CD8-positive, alpha-beta memory T cell (primary cell): ENCODE data around the gene EAF2. TPM values are rescaled to one million over a fixed set of nuclear protein-coding genes. Genes with fewer than 3 reads are reported as not detected.
"Not testable (repeated sequence)": the region's sequence is repeated elsewhere in the genome, so short reads cannot be mapped to it uniquely, and the experiment has no call there.

ENCODE experiments used
- CTCF ChIA-PET: fragments of 350-600 bp; sonication (Branson Sonifier 250); formaldehyde crosslinking; loops from one replicate; lab custom pipeline; 2021; ENCODE audit warnings: antibody characterized with exemption; lab: Charles Lee
- POLR2A ChIA-PET: fragments of 350-600 bp; sonication (Branson Sonifier 250); formaldehyde crosslinking; loops from one replicate; lab custom pipeline; 2021; ENCODE audit warnings: antibody characterized with exemption; lab: Charles Lee
- DNase-seq, 5 donors: peaks; one replicate each; pipeline versions ENCODE4 v3.0.0 to v3.0.0-alpha.2; 2020 to 2022; ENCODE audit warnings: mixed read lengths in 1 of 5
- H3K27ac ChIP-seq: one replicate; pipeline ENCODE4 v1.7.0; 2013; ENCODE audit warnings: low read depth, mild to moderate bottlenecking, low read length, moderate library complexity
- H3K27me3 ChIP-seq: 2 replicates; pipeline ENCODE4 v1.7.0; 2013; ENCODE audit warnings: low read length, mild to moderate bottlenecking; ENCODE audit not compliant: insufficient read depth, poor library complexity, severe bottlenecking
- H3K36me3 ChIP-seq: 2 replicates; pipeline ENCODE4 v1.7.0; 2013; ENCODE audit warnings: mild to moderate bottlenecking, low read length, moderate library complexity; ENCODE audit not compliant: insufficient read depth
- H3K4me1 ChIP-seq: 2 replicates; pipeline ENCODE4 v1.7.0; 2013; ENCODE audit warnings: mild to moderate bottlenecking, low read length, moderate library complexity; ENCODE audit not compliant: insufficient read depth
- H3K4me3 ChIP-seq: 2 replicates; pipeline ENCODE4 v1.7.0; 2013; ENCODE audit warnings: mild to moderate bottlenecking, low read length
- H3K9me3 ChIP-seq: 2 replicates; pipeline ENCODE4 v1.7.0; 2013; ENCODE audit warnings: mild to moderate bottlenecking, low read length
- H3K27ac Mint-ChIP-seq, 8 donors: one replicate each; pipeline ENCODE4 v1.8.0; 2020 to 2021; ENCODE audit warnings: mixed read lengths in 8 of 8, mild to moderate bottlenecking in 6 of 8, inconsistent platforms in 3 of 8, moderate library complexity in 3 of 8
- H3K27me3 Mint-ChIP-seq, 2 donors: one replicate each; pipeline ENCODE4 v1.8.0; 2020 to 2021; ENCODE audit warnings: mixed read lengths in 2 of 2, mild to moderate bottlenecking in 1 of 2, moderate library complexity in 1 of 2
- H3K36me3 Mint-ChIP-seq, 3 donors: one replicate each; pipeline ENCODE4 v1.8.0; 2020 to 2021; ENCODE audit warnings: mixed read lengths in 3 of 3, inconsistent platforms in 1 of 3, mild to moderate bottlenecking in 1 of 3
- H3K4me1 Mint-ChIP-seq, 3 donors: one replicate each; pipeline ENCODE4 v1.8.0; 2020 to 2021; ENCODE audit warnings: mixed read lengths in 3 of 3, inconsistent platforms in 1 of 3, mild to moderate bottlenecking in 1 of 3
- H3K4me3 Mint-ChIP-seq, 7 donors: one replicate each; pipeline ENCODE4 v1.8.0; 2020 to 2021; ENCODE audit warnings: mixed read lengths in 7 of 7, mild to moderate bottlenecking in 6 of 7, moderate library complexity in 4 of 7, inconsistent platforms in 2 of 7
- H3K9me3 Mint-ChIP-seq, 5 donors: one replicate each; pipeline ENCODE4 v1.8.0; 2020 to 2022; ENCODE audit warnings: mixed read lengths in 5 of 5, mild to moderate bottlenecking in 3 of 5, moderate library complexity in 2 of 5, inconsistent platforms in 1 of 5
- polyA plus RNA-seq: library from polyadenylated mRNA; unstranded; fragments of 300-500 nt; fragmentation: Illumina TruSeq; gene quantifications from one replicate; pipeline ENCODE4 v1.2.3, GENCODE V29; 2021
- total RNA-seq, 2 experiments: library from RNA; stranded (reverse); gene quantifications; one replicate each; pipeline ENCODE4 v1.2.3, GENCODE V29; 2021

The EAF2 gene
- total and polyA plus RNA-seq, 3 experiments from 2014 or later, result 7.8 to 14.1 (median 8.9) TPM

GRCh38 chr3:121836064-121836463 is 1.1 kb downstream of the EAF2 start:
- H3K4me1 Mint-ChIP-seq, result peaks cover 45 to 54% (median 52%) of the 10 kb centered on the region in 3 donors
- no peaks in the 10 kb centered on the region for H3K36me3 ChIP-seq
- peak overlapping the region; percentile 79 for H3K4me3 ChIP-seq
- H3K4me3 Mint-ChIP-seq, result peak overlapping the region; percentile 83 to 95 (median 92)
- H3K4me1 ChIP-seq, result peaks cover 26% of the 10 kb centered on the region
- DNase-seq, result no peak
- H3K27ac Mint-ChIP-seq, result peak overlapping the region in 7 of 8 donors; percentile 51 to 98 (median 92)
- H3K9me3 ChIP-seq, result no peaks in the 10 kb centered on the region
- peaks cover 0 to 30% (median 12%) of the 10 kb centered on the region in 3 donors for H3K36me3 Mint-ChIP-seq
- no peaks in the 10 kb centered on the region for H3K27me3 ChIP-seq
- CTCF ChIA-PET, result no interaction called here
- H3K27me3 Mint-ChIP-seq, result peaks cover 0 to 5% of the 10 kb centered on the region in 2 donors
- peak overlapping the region; percentile 91 for H3K27ac ChIP-seq
- POLR2A ChIA-PET, result no interaction called here
- H3K9me3 Mint-ChIP-seq, result no peaks in the 10 kb centered on the region

- Histone ChIP-seq H3K27me3 (no peaks in the 10 kb centered on the region), H3K36me3 (no peaks in the 10 kb centered on the region), H3K4me3 (no peak overlapping the region), H3K9me3 (no peaks in the 10 kb centered on the region), H3K27ac (no peak overlapping the region), H3K4me1 (peaks cover 26% of the 10 kb centered on the region)
- peak overlapping the region in 3 of 8 donors; percentile 58 to 63 (median 61) for H3K27ac Mint-ChIP-seq
- H3K9me3 Mint-ChIP-seq, result no peaks in the 10 kb centered on the region
- DNase-seq, result no peak
- H3K27me3 Mint-ChIP-seq, result peaks cover 0 to 5% of the 10 kb centered on the region in 2 donors
- H3K4me1 Mint-ChIP-seq, result peaks cover 44 to 50% (median 49%) of the 10 kb centered on the region in 3 donors
- peak overlapping the region; percentile 83 to 95 (median 92) for H3K4me3 Mint-ChIP-seq
- CTCF ChIA-PET, result no interaction called here
- POLR2A ChIA-PET, result no interaction called here
- peaks cover 0 to 27% (median 10%) of the 10 kb centered on the region in 3 donors for H3K36me3 Mint-ChIP-seq
Measured at GRCh38 chr3:121836481-121836880, 1.5 kb downstream of the EAF2 start.

- Histone ChIP-seq H3K36me3 (no peaks in the 10 kb centered on the region), H3K9me3 (no peaks in the 10 kb centered on the region), H3K27me3 (no peaks in the 10 kb centered on the region), H3K4me3 (no peak overlapping the region), H3K4me1 (peaks cover 11% of the 10 kb centered on the region), H3K27ac (no peak overlapping the region)
- Mint-ChIP-seq H3K4me3 (no peak overlapping the region), H3K27me3 (peaks cover 0 to 4% of the 10 kb centered on the region in 2 donors), H3K9me3 (no peaks in the 10 kb centered on the region), H3K4me1 (peaks cover 16 to 18% (median 18%) of the 10 kb centered on the region in 3 donors), H3K36me3 (peaks cover 0 to 5% (median 1%) of the 10 kb centered on the region in 3 donors), H3K27ac (no peak overlapping the region)
- CTCF ChIA-PET, result no interaction called here
- no peak for DNase-seq
- POLR2A ChIA-PET, result no interaction called here
Measured at GRCh38 chr3:121839962-121840361, 5.0 kb downstream of the EAF2 start.

GRCh38 chr3:121844892-121845291 is 9.9 kb downstream of the EAF2 start:
- Histone ChIP-seq H3K4me1 (no peaks in the 10 kb centered on the region), H3K27ac (no peak overlapping the region), H3K36me3 (no peaks in the 10 kb centered on the region), H3K4me3 (no peak overlapping the region), H3K27me3 (no peaks in the 10 kb centered on the region), H3K9me3 (no peaks in the 10 kb centered on the region)
- Mint-ChIP-seq H3K4me3 (no peak overlapping the region), H3K27ac (no peak overlapping the region), H3K27me3 (no peaks in the 10 kb centered on the region), H3K4me1 (no peaks in the 10 kb centered on the region), H3K9me3 (no peaks in the 10 kb centered on the region), H3K36me3 (peaks cover 0 to 4% (median 3%) of the 10 kb centered on the region in 3 donors)
- DNase-seq, result no peak
- ChIA-PET CTCF (no interaction called here), POLR2A (no interaction called here)

GRCh38 chr3:121852256-121852655 is 17.2 kb downstream of the EAF2 start:
- Mint-ChIP-seq H3K4me3 (no peak overlapping the region), H3K27me3 (no peaks in the 10 kb centered on the region), H3K27ac (no peak overlapping the region), H3K4me1 (no peaks in the 10 kb centered on the region), H3K36me3 (peaks cover 3 to 7% (median 6%) of the 10 kb centered on the region in 3 donors), H3K9me3 (no peaks in the 10 kb centered on the region)
- H3K4me1 ChIP-seq, result no peaks in the 10 kb centered on the region
- H3K36me3 ChIP-seq, result no peaks in the 10 kb centered on the region
- no peak overlapping the region for H3K27ac ChIP-seq
- ChIA-PET CTCF (no interaction called here), POLR2A (no interaction called here)
- no peaks in the 10 kb centered on the region for H3K9me3 ChIP-seq
- H3K27me3 ChIP-seq, result no peaks in the 10 kb centered on the region
- DNase-seq, result no peak
- H3K4me3 ChIP-seq, result no peak overlapping the region

- Histone ChIP-seq H3K4me1 (no peaks in the 10 kb centered on the region), H3K36me3 (no peaks in the 10 kb centered on the region), H3K27me3 (no peaks in the 10 kb centered on the region), H3K27ac (no peak overlapping the region), H3K4me3 (no peak overlapping the region), H3K9me3 (no peaks in the 10 kb centered on the region)
- ChIA-PET POLR2A (no interaction called here), CTCF (no interaction called here)
- no peak overlapping the region for H3K27ac Mint-ChIP-seq
- H3K4me1 Mint-ChIP-seq, result no peaks in the 10 kb centered on the region
- H3K36me3 Mint-ChIP-seq, result peaks cover 9 to 18% (median 18%) of the 10 kb centered on the region in 3 donors
- H3K27me3 Mint-ChIP-seq, result no peaks in the 10 kb centered on the region
- H3K9me3 Mint-ChIP-seq, result no peaks in the 10 kb centered on the region
- H3K4me3 Mint-ChIP-seq, result no peak overlapping the region
- no peak for DNase-seq
Measured at GRCh38 chr3:121855555-121855954, 20.5 kb downstream of the EAF2 start.

- POLR2A ChIA-PET, H3K27ac ChIP-seq, H3K9me3 Mint-ChIP-seq, H3K36me3 ChIP-seq, H3K27ac Mint-ChIP-seq, H3K4me1 ChIP-seq, CTCF ChIA-PET, H3K9me3 ChIP-seq, H3K4me1 Mint-ChIP-seq, H3K27me3 Mint-ChIP-seq, H3K27me3 ChIP-seq, H3K4me3 Mint-ChIP-seq, DNase-seq, H3K4me3 ChIP-seq: not testable (repeated sequence)
- peaks cover 12 to 28% (median 24%) of the 10 kb centered on the region in 3 donors for H3K36me3 Mint-ChIP-seq
Measured at GRCh38 chr3:121857778-121858177, 22.8 kb downstream of the EAF2 start.

GRCh38 chr3:121863247-121863646 is 28.2 kb downstream of the EAF2 start:
- POLR2A ChIA-PET, H3K9me3 ChIP-seq, H3K27me3 ChIP-seq, H3K4me1 ChIP-seq, H3K4me3 ChIP-seq, H3K9me3 Mint-ChIP-seq, DNase-seq, CTCF ChIA-PET, H3K4me1 Mint-ChIP-seq, H3K36me3 ChIP-seq, H3K4me3 Mint-ChIP-seq, H3K27ac ChIP-seq, H3K27me3 Mint-ChIP-seq, H3K27ac Mint-ChIP-seq: not testable (repeated sequence)
- peaks cover 6 to 38% (median 18%) of the 10 kb centered on the region in 3 donors for H3K36me3 Mint-ChIP-seq
